Measurements from ENCODE around the gene DMD. TPM values are rescaled to one million over a fixed set of nuclear protein-coding genes. Genes with fewer than 3 reads are reported as not detected.

The DMD gene
- total and polyA plus RNA-seq, 2 of the 8 experiments (the other 6 are each of a cell fraction or from before 2014, with no cell fraction given) = 4.8 to 7.4 TPM

GRCh38 chrX:33156152-33156726 lies 55.1 kb downstream of the DMD start:
- Histone ChIP-seq H4K8ac (ENCODE audit: extremely low read depth, insufficient read depth, low read length) (no peak overlapping the region), H3K79me2 (ENCODE audit: control insufficient read depth in 1 of 2, insufficient read depth in 2 of 2, low read length in 2 of 2) (no peaks in the 10 kb centered on the region), H3K4me3 (ENCODE audit: extremely low read depth in 1 of 4, insufficient read depth in 2 of 4, low read depth in 3 of 4, low read length in 4 of 4) (no peak overlapping the region), H4K20me1 (replicated peaks in 1 of 2; ENCODE audit: control insufficient read depth in 1 of 2, insufficient read depth in 2 of 2, low read length in 2 of 2) (no peaks in the 10 kb centered on the region), H3K23me2 (ENCODE audit: low read depth, low read length) (no peaks in the 10 kb centered on the region), H2BK5ac (ENCODE audit: low read depth, low read length) (no peak overlapping the region), H3K27me3 (replicated peaks in 1 of 4; ENCODE audit: control insufficient read depth in 3 of 4, extremely low read depth in 1 of 4, insufficient read depth in 3 of 4, low read length in 3 of 4) (no peaks in the 10 kb centered on the region), H3K9me3 (ENCODE audit: insufficient read depth in 2 of 2, low read depth in 1 of 2, low read length in 1 of 2) (no peaks in the 10 kb centered on the region), H3K4me2 (ENCODE audit: insufficient read depth in 1 of 2, low read depth in 2 of 2, low read length in 2 of 2) (no peak overlapping the region), H3K23ac (ENCODE audit: insufficient read length) (no peak overlapping the region), H3K36me3 (ENCODE audit: control insufficient read depth in 2 of 4, insufficient read depth in 4 of 4, low read length in 3 of 4) (no peaks in the 10 kb centered on the region), H3K9ac (replicated peaks in 1 of 4; ENCODE audit: extremely low read depth in 1 of 4, low read depth in 3 of 4, low read length in 3 of 4) (no peak overlapping the region), H2AK5ac (ENCODE audit: low read depth, low read length) (no peak overlapping the region), H3K4me1 (replicated peaks in 1 of 4; ENCODE audit: control insufficient read depth in 3 of 4, insufficient read depth in 4 of 4, low read length in 3 of 4) (no peaks in the 10 kb centered on the region), H3K79me1 (ENCODE audit: low read depth, low read length) (no peaks in the 10 kb centered on the region), H2BK20ac (ENCODE audit: low read length) (no peak overlapping the region), H2BK12ac (ENCODE audit: low read depth, low read length) (no peak overlapping the region), H2BK15ac (ENCODE audit: low read length) (no peak overlapping the region), H3K18ac (ENCODE audit: extremely low read depth, low read length) (no peak overlapping the region), H3K56ac (replicated peaks; ENCODE audit: insufficient read length, low read depth, low read length) (no peak overlapping the region), H2BK120ac (replicated peaks; ENCODE audit: low read depth, low read length) (no peak overlapping the region), H4K91ac (replicated peaks; ENCODE audit: insufficient read length, low read length) (no peak overlapping the region), H3K14ac (ENCODE audit: insufficient read length) (no peak overlapping the region), H3K27ac (ENCODE audit: low read depth, low read length) (no peak overlapping the region), H4K5ac (ENCODE audit: insufficient read length, low read depth, low read length) (no peak overlapping the region), H3K4ac (replicated peaks; ENCODE audit: insufficient read length, low read depth, low read length) (no peak overlapping the region), H2AFZ (ENCODE audit: low read length) (no peak overlapping the region)
- ChIA-PET POLR2A (ENCODE audit: partially characterized antibody) (no interaction called here), CTCF (ENCODE audit: partially characterized antibody) (no interaction called here)
- 93% methylated on average over 2 of the region's 2 CpGs; no CpG with 5 or more reads in 1 of the 2 experiments for WGBS, 2 experiments (ENCODE audit: extremely low coverage in 1 of 2, insufficient coverage in 1 of 2, insufficient read length in 1 of 2, insufficient replicate concordance in 2 of 2, low coverage in 1 of 2, low lambda C conversion rate in 2 of 2, missing lambda C conversion rate in 1 of 2)
- peak; percentile 7 for FAIRE-seq
- no peak for DNase-seq (ENCODE audit: low read depth in 1 of 2, low spot score in 2 of 2)
- no peak for TF ChIP-seq FOSL1 (IDR thresholded peaks at IDR 0.05; ENCODE audit: insufficient read depth, low read depth, low read length)
- TF ChIP-seq JUND (IDR thresholded peaks at IDR 0.05; ENCODE audit: low read length) = no peak
- TF ChIP-seq ZNF274 (IDR thresholded peaks at IDR 0.05; ENCODE audit: borderline replicate concordance, extremely low read depth, low read length) = no peak
- no peak for TF ChIP-seq HDAC6 (IDR thresholded peaks at IDR 0.05; ENCODE audit: low read depth, low read length)
- no peak for TF ChIP-seq CHD2 (IDR thresholded peaks at IDR 0.05; ENCODE audit: low read length)
- no peak for TF ChIP-seq SP2 (IDR thresholded peaks at IDR 0.05; ENCODE audit: low read length)
- TF ChIP-seq CEBPB (IDR thresholded peaks at IDR 0.05; ENCODE audit: low read depth, low read length) = no peak
- TF ChIP-seq RAD21 (IDR thresholded peaks at IDR 0.05 in 1 of 2, conservative IDR thresholded peaks at IDR 0.05 in 1 of 2; ENCODE audit: low read depth in 2 of 2, low read length in 2 of 2) = no peak
- no peak for TF ChIP-seq EGR1 (IDR thresholded peaks at IDR 0.05; ENCODE audit: borderline replicate concordance, low read depth, low read length)
- no peak for TF ChIP-seq BRCA1 (IDR thresholded peaks at IDR 0.05; ENCODE audit: low read depth, low read length)
- no peak for TF ChIP-seq USF2 (IDR thresholded peaks at IDR 0.05; ENCODE audit: low read length)
- TF ChIP-seq TEAD4 (IDR thresholded peaks at IDR 0.05; ENCODE audit: low read depth, low read length) = no peak
- no peak for TF ChIP-seq TAF7 (optimal IDR thresholded peaks at IDR 0.05; ENCODE audit: borderline replicate concordance, low read depth, low read length)

All from H1 (cell line).